Osteoblast (primary cell): ENCODE measurements around the gene DNAJB4. TPM values are rescaled to one million over a fixed set of nuclear protein-coding genes. Genes with fewer than 3 reads are reported as not detected.

Experiments
- DNase-seq: peaks from one replicate; pipeline ENCODE4 v3.0.0; 2011; ENCODE audit warnings: low spot score, mixed read lengths; ENCODE audit not compliant: insufficient read length; ENCODE audit errors: missing footprints
- H2AFZ ChIP-seq: 2 replicates; pipeline ENCODE4 v1.6.0; 2011; ENCODE audit warnings: mild to moderate bottlenecking, low read length
- H3K27ac ChIP-seq: 2 replicates; pipeline ENCODE4 v1.5.1; 2011; ENCODE audit warnings: mild to moderate bottlenecking, low read depth, low read length, moderate library complexity
- H3K27me3 ChIP-seq: 2 replicates; pipeline ENCODE4 v1.6.0; 2012; ENCODE audit warnings: mild to moderate bottlenecking, control low read depth, inconsistent platforms, low read length, moderate library complexity; ENCODE audit not compliant: insufficient read depth
- H3K36me3 ChIP-seq: 2 replicates; pipeline ENCODE4 v1.5.1; 2011; ENCODE audit warnings: mild to moderate bottlenecking, low read length, control low read depth, moderate library complexity; ENCODE audit not compliant: insufficient read depth
- H3K4me1 ChIP-seq: 2 replicates; pipeline ENCODE4 v1.5.1; 2011; ENCODE audit warnings: mild to moderate bottlenecking, low read length, control low read depth, moderate library complexity; ENCODE audit not compliant: insufficient read depth
- H3K4me2 ChIP-seq: 2 replicates; pipeline ENCODE4 v1.6.0; 2011; ENCODE audit warnings: mild to moderate bottlenecking, low read length; ENCODE audit not compliant: insufficient read depth
- H3K4me3 ChIP-seq: fragments of 200-600 bp; sonication (generic); 3 replicates; pipeline ENCODE4 v1.5.1; 2012; ENCODE audit warnings: mild to moderate bottlenecking, low read length, inconsistent platforms; ENCODE audit not compliant: insufficient read depth
- H3K79me2 ChIP-seq: 2 replicates; pipeline ENCODE4 v1.6.0; 2012; ENCODE audit warnings: mild to moderate bottlenecking, low read length, control low read depth, inconsistent platforms; ENCODE audit not compliant: insufficient read depth
- H3K9me3 ChIP-seq: 2 replicates; pipeline ENCODE4 v1.5.1; 2011; ENCODE audit warnings: low read depth, low read length, control low read depth
- H4K20me1 ChIP-seq: 2 replicates; pipeline ENCODE4 v1.6.0; 2012; ENCODE audit warnings: mild to moderate bottlenecking, low read length, control low read depth; ENCODE audit not compliant: insufficient read depth
- CTCF ChIP-seq: IDR thresholded peaks from 2 replicates; pipeline ENCODE4 v1.5.1; 2011; ENCODE audit warnings: mild to moderate bottlenecking, low read depth, low read length, moderate library complexity; ENCODE audit errors: extremely low read depth
- total RNA-seq: library from RNA; depleted of rRNA; stranded (reverse); fragments of >200 nt; gene quantifications from 2 replicates; pipeline ENCODE4 v1.2.3, GENCODE V29; 2012

DNAJB4 gene
- total RNA-seq, 1 donor: 46.7 TPM

DNA sequence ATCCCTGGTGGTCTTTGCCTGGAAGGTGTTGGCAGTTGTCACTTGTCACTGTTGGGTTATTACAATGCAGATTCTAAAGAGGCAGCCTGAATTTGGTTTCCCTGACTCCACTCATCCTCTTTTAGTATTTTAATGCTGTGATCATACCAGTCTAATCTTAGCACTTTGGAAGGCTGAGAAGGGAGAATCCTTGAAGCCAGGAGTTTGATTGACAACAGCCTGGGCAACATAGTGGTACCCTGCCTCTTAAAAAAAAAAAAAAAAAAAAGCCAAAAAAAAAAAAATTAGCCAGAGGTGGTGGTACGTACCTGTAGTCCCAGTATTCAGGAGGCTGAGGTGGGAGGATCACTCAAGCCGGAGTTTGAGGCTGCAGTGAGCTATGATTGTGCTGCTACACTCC, 48.8 kb downstream of the DNAJB4 start:
- H3K4me2 ChIP-seq: no peak overlapping the region
- H3K4me1 ChIP-seq: peaks cover 11% of the 10 kb centered on the region
- H3K4me3 ChIP-seq: no peak overlapping the region
- H3K27ac ChIP-seq: no peak overlapping the region
- no peaks in the 10 kb centered on the region for H3K36me3 ChIP-seq
- no peaks in the 10 kb centered on the region for H3K27me3 ChIP-seq
- no peaks in the 10 kb centered on the region for H3K79me2 ChIP-seq
- no peaks in the 10 kb centered on the region for H3K9me3 ChIP-seq
- no peak overlapping the region for H2AFZ ChIP-seq
- H4K20me1 ChIP-seq: no peaks in the 10 kb centered on the region
- DNase-seq: no peak
- TF ChIP-seq CTCF: no peak

DNA sequence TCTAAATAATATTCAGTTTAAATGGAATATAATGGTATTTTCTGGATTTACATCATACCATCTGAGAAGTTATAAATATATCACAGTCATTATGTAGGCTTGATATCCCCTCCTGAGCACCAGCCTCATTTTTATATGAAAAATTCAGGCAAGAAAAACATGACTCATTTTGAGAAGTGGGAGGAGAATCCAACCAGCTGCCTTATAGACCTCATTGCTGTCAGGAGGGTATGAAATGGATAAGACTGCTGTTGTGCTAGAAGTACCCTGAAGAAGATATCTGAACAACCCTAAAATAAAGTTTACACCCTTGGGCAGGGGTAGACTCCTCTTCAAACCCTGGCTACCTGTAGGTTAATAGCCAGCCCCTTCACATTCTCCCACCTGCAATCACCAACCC, 49.8 kb downstream of the DNAJB4 start:
- no peak overlapping the region for H3K4me3 ChIP-seq
- no peaks in the 10 kb centered on the region for H3K27me3 ChIP-seq
- no peaks in the 10 kb centered on the region for H3K79me2 ChIP-seq
- H4K20me1 ChIP-seq: no peaks in the 10 kb centered on the region
- H2AFZ ChIP-seq: peak overlapping the region; percentile 19
- H3K4me2 ChIP-seq: no peak overlapping the region
- H3K36me3 ChIP-seq: no peaks in the 10 kb centered on the region
- no peak overlapping the region for H3K27ac ChIP-seq
- H3K9me3 ChIP-seq: no peaks in the 10 kb centered on the region
- H3K4me1 ChIP-seq: peaks cover 21% of the 10 kb centered on the region
- DNase-seq: peak; percentile 74
- no peak for TF ChIP-seq CTCF

- Histone ChIP-seq H2AFZ (peak overlapping the region; percentile 19), H3K4me3 (no peak overlapping the region), H3K9me3 (no peaks in the 10 kb centered on the region), H3K4me1 (peaks cover 21% of the 10 kb centered on the region), H3K27ac (no peak overlapping the region), H4K20me1 (no peaks in the 10 kb centered on the region), H3K79me2 (no peaks in the 10 kb centered on the region), H3K27me3 (no peaks in the 10 kb centered on the region), H3K4me2 (no peak overlapping the region), H3K36me3 (no peaks in the 10 kb centered on the region)
- no peak for DNase-seq
- TF ChIP-seq CTCF: no peak
Measured at GRCh38 chr1:78054972-78055371, 50.2 kb downstream of the DNAJB4 start.

- H4K20me1 ChIP-seq: no peaks in the 10 kb centered on the region
- peaks cover 21% of the 10 kb centered on the region for H3K4me1 ChIP-seq
- no peak overlapping the region for H2AFZ ChIP-seq
- no peak overlapping the region for H3K27ac ChIP-seq
- H3K79me2 ChIP-seq: no peaks in the 10 kb centered on the region
- no peak overlapping the region for H3K4me3 ChIP-seq
- H3K27me3 ChIP-seq: no peaks in the 10 kb centered on the region
- H3K36me3 ChIP-seq: no peaks in the 10 kb centered on the region
- H3K4me2 ChIP-seq: no peak overlapping the region
- DNase-seq: no peak
- no peak for TF ChIP-seq CTCF
- no peaks in the 10 kb centered on the region for H3K9me3 ChIP-seq
Measured at GRCh38 chr1:78055565-78056132, 50.9 kb downstream of the DNAJB4 start.
